SU-DHL-6 (cell line): ENCODE measurements around the gene TMEM198.

ENCODE experiments used
- CTCF ChIP-seq: fragments of 200-600 bp; sonication (generic); IDR thresholded peaks from one replicate; pipeline ENCODE4 v1.5.1; 2017; ENCODE audit warnings: antibody characterized with exemption, mild to moderate bottlenecking, low read length, moderate library complexity; ENCODE audit not compliant: insufficient read depth, poor library complexity, severe bottlenecking
- EZH2phosphoT487 ChIP-seq: fragments of 200-600 bp; sonication (generic), shearing (Covaris generic); conservative IDR thresholded peaks from 2 replicates; pipeline ENCODE4 v1.6.1; 2018; ENCODE audit warnings: mild to moderate bottlenecking, antibody characterized with exemption, low read length, moderate library complexity, mixed read lengths

GRCh38 chr2:219547621-219548020, 3.8 kb downstream of the TMEM198 start:
- TF ChIP-seq CTCF, result no peak
- no peak for TF ChIP-seq EZH2phosphoT487
